HG03575 (cell line): ENCODE measurements around the gene CLCN1.
A peak's percentile ranks its signal among the peaks of the same experiment; 100 is the strongest.

Experiments
- ATAC-seq: cut with Tn5 transposase; IDR thresholded peaks from one replicate; pipeline ENCODE4 v1.9.1; 2021; ENCODE audit not compliant: unreplicated experiment, insufficient number of reproducible peaks, low FRiP score; ENCODE audit errors: extremely low read depth

Gene CLCN1

GRCh38 chr7:143323653-143324052 is 7.7 kb downstream of the CLCN1 start:
- ATAC-seq, result no peak

- no peak for ATAC-seq
These were observed 9.3 kb downstream of the CLCN1 start for GRCh38 chr7:143325240-143325639.

GRCh38 chr7:143327903-143328302 is 12.0 kb downstream of the CLCN1 start:
- peak; percentile 44 for ATAC-seq

GRCh38 chr7:143329471-143330170 is 13.7 kb downstream of the CLCN1 start:
- no peak for ATAC-seq

- no peak for ATAC-seq
These were observed 15.4 kb downstream of the CLCN1 start for GRCh38 chr7:143331179-143331801.

GRCh38 chr7:143334244-143334643 is 18.3 kb downstream of the CLCN1 start:
- ATAC-seq, result no peak

- no peak for ATAC-seq
These were observed 21.3 kb downstream of the CLCN1 start for GRCh38 chr7:143337216-143337615.

GRCh38 chr7:143341842-143342241 is 25.9 kb downstream of the CLCN1 start:
- ATAC-seq, result no peak

GRCh38 chr7:143343596-143343995 is 27.7 kb downstream of the CLCN1 start:
- ATAC-seq, result no peak

GRCh38 chr7:143345428-143345900 is 29.6 kb downstream of the CLCN1 start:
- no peak for ATAC-seq

- no peak for ATAC-seq
These were observed 30.1 kb downstream of the CLCN1 start for GRCh38 chr7:143346018-143346417.

- no peak for ATAC-seq
These were observed 32.0 kb downstream of the CLCN1 start for GRCh38 chr7:143347950-143348349.

- no peak for ATAC-seq
These were observed 35.1 kb downstream of the CLCN1 start for GRCh38 chr7:143351060-143351459.

GRCh38 chr7:143351574-143351973 is 35.7 kb downstream of the CLCN1 start:
- ATAC-seq, result no peak

GRCh38 chr7:143352531-143353002 is 36.7 kb downstream of the CLCN1 start:
- no peak for ATAC-seq

GRCh38 chr7:143354376-143354775 is 38.5 kb downstream of the CLCN1 start:
- ATAC-seq, result no peak

GRCh38 chr7:143354965-143355364 is 39.1 kb downstream of the CLCN1 start:
- no peak for ATAC-seq

GRCh38 chr7:143355450-143356385 is 39.8 kb downstream of the CLCN1 start:
- no peak for ATAC-seq

GRCh38 chr7:143356414-143357050 is 40.6 kb downstream of the CLCN1 start:
- no peak for ATAC-seq
